ENCODE measurements around the gene DROSHA. TPM values are rescaled to one million over a fixed set of nuclear protein-coding genes. Genes with fewer than 3 reads are reported as not detected.

Gene DROSHA
- total and polyA plus RNA-seq, 2 of the 8 experiments (the other 6 are each of a cell fraction or from before 2014, with no cell fraction given), result 65.9 to 122 TPM

- no peak for TF ChIP-seq ATF2 (IDR thresholded peaks at IDR 0.05; ENCODE audit: low read length)
- no peak for TF ChIP-seq RXRA (IDR thresholded peaks at IDR 0.05; ENCODE audit: insufficient read depth, low read depth, low read length)
- no peak for TF ChIP-seq JUND (IDR thresholded peaks at IDR 0.05; ENCODE audit: low read length)
- TF ChIP-seq HDAC6 (IDR thresholded peaks at IDR 0.05; ENCODE audit: low read depth, low read length), result no peak
- no peak for TF ChIP-seq POLR2A (IDR thresholded peaks at IDR 0.05; ENCODE audit: control extremely low read depth in 1 of 2, low read depth in 2 of 2, low read length in 2 of 2)
- no peak for TF ChIP-seq SP1 (IDR thresholded peaks at IDR 0.05; ENCODE audit: low read depth, low read length)
Observed at GRCh38 chr5:31378838-31379237, 153.1 kb downstream of the DROSHA start (continued).

All from H1 (cell line).